Measurements from ENCODE around the gene SLC12A4. TPM values are rescaled to one million over a fixed set of nuclear protein-coding genes. Genes with fewer than 3 reads are reported as not detected.
A peak's percentile ranks its signal among the peaks of the same experiment; 100 is the strongest.

The SLC12A4 gene
- total RNA-seq, 2 experiments from 2014 or later = 21.8 to 25.8 TPM

- no peaks in the 10 kb centered on the region for H3K27me3 Mint-ChIP-seq
- intact Hi-C loops (cut with DNase I, micrococcal nuclease) = no loop called here
- H3K27ac Mint-ChIP-seq = no peak overlapping the region
- H3K4me3 Mint-ChIP-seq = no peak overlapping the region
- H3K9me3 Mint-ChIP-seq (ENCODE audit: low read depth) = no peaks in the 10 kb centered on the region
- H3K4me1 Mint-ChIP-seq = peaks cover under 1% of the 10 kb centered on the region
- CTCF ChIA-PET = interaction anchor here (0.6 to 2.3 kb wide), 2 partner anchors 20 to 1969 kb away, joined by 4 to 5 read pairs; no protein-coding TSS in a partner anchor
- ATAC-seq (no peak), DNase-seq (no peak)
- POLR2A ChIA-PET = no interaction called here
- H3K36me3 Mint-ChIP-seq (ENCODE audit: low read depth) = peaks cover 9% of the 10 kb centered on the region
Observed at GRCh38 chr16:67961551-67961957, 6.9 kb downstream of the SLC12A4 start.

- no peak overlapping the region for H3K4me3 Mint-ChIP-seq
- ATAC-seq (no peak), DNase-seq (no peak)
- ChIA-PET CTCF (interaction anchor here (1.1 to 2.3 kb wide), 2 partner anchors 18 to 439 kb away, joined by 3 to 5 read pairs; no protein-coding TSS in a partner anchor), POLR2A (interaction anchor here (0.6 kb wide), 1 partner anchor 401 kb away, joined by 3 read pairs; no protein-coding TSS in a partner anchor)
- H3K36me3 Mint-ChIP-seq (ENCODE audit: low read depth) = peaks cover 9% of the 10 kb centered on the region
- H3K4me1 Mint-ChIP-seq = no peaks in the 10 kb centered on the region
- H3K27me3 Mint-ChIP-seq = no peaks in the 10 kb centered on the region
- no peaks in the 10 kb centered on the region for H3K9me3 Mint-ChIP-seq (ENCODE audit: low read depth)
- H3K27ac Mint-ChIP-seq = no peak overlapping the region
- intact Hi-C loops (cut with DNase I, micrococcal nuclease) = no loop called here
Observed at GRCh38 chr16:67959536-67960329, 8.7 kb downstream of the SLC12A4 start.

DNA sequence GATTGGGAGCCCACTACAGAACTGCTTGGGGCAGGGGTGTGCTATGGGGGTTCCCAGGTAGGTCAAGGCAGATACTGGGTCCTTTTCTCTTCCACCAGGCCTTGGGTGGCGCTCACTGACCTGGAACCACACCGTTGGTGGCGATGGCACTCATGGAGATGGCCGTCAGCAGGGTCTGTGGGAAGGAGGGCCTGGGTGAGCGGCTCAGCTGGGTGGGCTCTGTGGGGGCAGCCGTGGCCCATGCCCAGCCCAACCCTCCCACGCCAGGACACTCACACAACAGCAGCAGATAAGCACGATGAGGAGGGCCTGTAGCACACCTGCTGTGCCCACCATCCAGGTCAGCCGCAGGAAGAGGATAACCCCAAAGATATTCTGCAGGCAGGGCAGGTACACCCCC is 10.8 kb downstream of the SLC12A4 start:
- ChIA-PET CTCF (interaction anchor here (1.0 kb wide), 1 partner anchor 16 kb away, joined by 3 read pairs; no protein-coding TSS in a partner anchor), POLR2A (no interaction called here)
- Mint-ChIP-seq H3K9me3 (ENCODE audit: low read depth) (no peaks in the 10 kb centered on the region), H3K27me3 (no peaks in the 10 kb centered on the region), H3K36me3 (ENCODE audit: low read depth) (peaks cover 9% of the 10 kb centered on the region), H3K4me3 (no peak overlapping the region), H3K27ac (no peak overlapping the region), H3K4me1 (no peaks in the 10 kb centered on the region)
- intact Hi-C loops (cut with DNase I, micrococcal nuclease) = no loop called here
- DNase-seq (no peak), ATAC-seq (no peak)

DNA sequence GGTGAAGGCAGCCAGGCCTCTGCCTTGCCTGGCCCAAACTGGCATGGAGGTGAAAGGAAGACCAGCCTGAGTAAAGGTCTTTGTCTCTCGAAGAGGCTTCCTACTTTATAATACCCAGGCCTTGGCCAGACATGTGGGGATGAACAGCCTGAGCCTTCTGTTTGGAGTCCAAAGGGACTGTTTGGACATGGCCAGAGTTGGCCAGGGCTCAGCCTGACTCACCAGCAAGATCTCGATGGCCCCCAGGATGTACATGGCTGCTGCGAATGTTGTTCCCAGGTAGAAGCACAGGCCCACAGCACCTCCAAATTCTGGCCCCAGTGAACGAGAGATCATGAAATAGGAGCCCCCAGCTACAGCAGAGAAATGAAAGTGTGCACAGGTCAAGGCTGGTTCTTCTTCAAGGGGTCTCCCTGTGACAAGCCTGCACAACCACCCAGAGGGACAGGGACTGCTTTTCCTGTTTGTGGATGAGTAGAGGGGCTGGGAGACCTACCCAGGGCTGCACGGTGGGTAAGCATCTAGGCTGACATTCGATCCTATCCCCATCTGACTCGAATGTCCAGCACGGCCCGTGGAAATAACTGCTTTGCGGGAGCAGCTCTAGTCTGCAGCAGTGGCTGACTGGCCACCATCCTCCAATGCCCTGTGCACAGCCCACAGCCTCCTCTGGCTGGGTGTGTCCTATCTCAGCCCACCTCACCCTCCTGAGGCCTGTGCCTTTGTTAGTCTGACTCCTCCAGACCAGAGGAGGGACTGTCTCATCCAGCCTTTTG is 13.8 kb downstream of the SLC12A4 start:
- H3K27me3 Mint-ChIP-seq = no peaks in the 10 kb centered on the region

DNA sequence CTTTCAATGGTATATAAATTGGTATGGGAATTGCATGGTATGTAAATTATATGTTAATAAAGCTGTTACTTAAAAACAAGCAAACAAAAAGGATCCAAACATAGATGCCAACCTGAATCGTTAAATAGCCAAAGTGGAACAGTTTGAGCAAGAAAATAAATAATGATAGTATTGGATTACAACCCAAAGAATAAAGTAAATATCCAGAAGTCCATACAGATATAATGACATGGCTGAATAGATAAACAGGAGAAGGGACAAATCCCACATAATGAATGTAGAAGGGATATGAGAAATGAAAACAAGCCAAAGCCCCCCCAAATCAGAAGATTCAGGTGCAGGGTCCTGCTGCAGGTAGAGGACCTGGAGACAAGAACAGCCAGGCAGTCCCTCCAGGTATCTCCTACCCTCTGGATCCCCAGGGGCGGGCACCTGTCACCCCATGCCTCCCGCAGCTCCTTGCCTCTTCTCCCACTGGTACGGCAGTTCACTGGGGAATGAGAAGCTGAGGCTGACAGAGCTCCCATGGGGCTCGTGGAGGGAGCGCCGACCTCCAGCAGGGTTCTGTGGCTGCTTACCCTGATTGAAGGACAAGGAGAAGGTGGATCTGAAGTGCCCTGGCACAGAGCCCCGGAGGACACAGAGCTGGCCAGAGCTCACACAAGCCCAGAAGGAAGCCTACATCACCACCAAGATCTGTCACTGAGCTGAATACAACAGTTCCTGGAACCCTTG is 14.6 kb downstream of the SLC12A4 start:
- Mint-ChIP-seq H3K36me3 (ENCODE audit: low read depth) (peaks cover 3% of the 10 kb centered on the region), H3K4me1 (no peaks in the 10 kb centered on the region), H3K27me3 (no peaks in the 10 kb centered on the region), H3K4me3 (no peak overlapping the region), H3K9me3 (ENCODE audit: low read depth) (no peaks in the 10 kb centered on the region), H3K27ac (no peak overlapping the region)
- DNase-seq (no peak), ATAC-seq (no peak)
- ChIA-PET CTCF (interaction anchor here (0.6 kb wide), 1 partner anchor 132 kb away, joined by 3 read pairs; no protein-coding TSS in a partner anchor), POLR2A (no interaction called here)
- intact Hi-C loops (cut with DNase I, micrococcal nuclease) = no loop called here

More for the DNA sequence above, 13.8 kb downstream of the SLC12A4 start:
- Mint-ChIP-seq H3K9me3 (ENCODE audit: low read depth) (no peaks in the 10 kb centered on the region), H3K4me1 (no peaks in the 10 kb centered on the region), H3K27ac (no peak overlapping the region), H3K4me3 (no peak overlapping the region), H3K36me3 (ENCODE audit: low read depth) (peaks cover 3% of the 10 kb centered on the region)
- intact Hi-C loops (cut with DNase I, micrococcal nuclease) = no loop called here
- DNase-seq (no peak), ATAC-seq (no peak)
- ChIA-PET POLR2A (no interaction called here), CTCF (no interaction called here)

GRCh38 chr16:67951485-67951884 is 17.0 kb downstream of the SLC12A4 start:
- Mint-ChIP-seq H3K36me3 (ENCODE audit: low read depth) (peaks cover 3% of the 10 kb centered on the region), H3K4me1 (no peaks in the 10 kb centered on the region), H3K27me3 (no peaks in the 10 kb centered on the region), H3K4me3 (no peak overlapping the region), H3K9me3 (ENCODE audit: low read depth) (no peaks in the 10 kb centered on the region), H3K27ac (no peak overlapping the region)
- ChIA-PET POLR2A (interaction anchor here (0.6 kb wide), 1 partner anchor 97 kb away, joined by 3 read pairs; no protein-coding TSS in a partner anchor), CTCF (no interaction called here)
- DNase-seq (no peak), ATAC-seq (no peak)
- intact Hi-C loops (cut with DNase I, micrococcal nuclease) = no loop called here

DNA sequence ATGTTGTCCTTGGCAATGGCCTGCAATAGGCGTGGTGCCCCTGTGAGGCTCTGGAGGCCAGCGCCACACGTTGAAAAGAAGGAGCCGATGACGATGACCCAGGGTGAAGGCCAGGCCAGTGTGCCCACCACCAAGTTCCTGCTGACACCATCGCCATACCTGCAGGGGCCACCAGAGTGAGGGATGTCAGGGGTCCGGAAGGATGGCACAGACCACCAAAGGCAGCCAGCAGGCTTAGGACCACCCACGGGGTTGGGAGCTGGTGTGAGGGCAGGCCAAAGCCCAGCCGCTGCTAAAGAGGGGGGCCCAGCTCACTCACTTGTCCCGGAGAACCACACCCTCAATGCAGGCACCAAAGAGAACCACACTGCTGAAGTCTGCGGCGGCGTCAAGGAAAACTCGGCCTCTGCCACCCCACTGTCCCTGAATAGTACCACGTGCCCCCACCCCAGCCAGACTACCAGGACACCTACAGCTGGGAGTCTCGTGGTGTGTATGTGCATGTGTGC is 18.0 kb downstream of the SLC12A4 start:
- ATAC-seq (no peak), DNase-seq (no peak)
- Mint-ChIP-seq H3K4me3 (no peak overlapping the region), H3K36me3 (ENCODE audit: low read depth) (peaks cover 9% of the 10 kb centered on the region), H3K27me3 (no peaks in the 10 kb centered on the region), H3K4me1 (no peaks in the 10 kb centered on the region), H3K27ac (no peak overlapping the region), H3K9me3 (ENCODE audit: low read depth) (no peaks in the 10 kb centered on the region)
- ChIA-PET POLR2A (interaction anchor here (0.9 kb wide), 1 partner anchor 11 kb away, joined by 4 read pairs; no protein-coding TSS in a partner anchor), CTCF (interaction anchor here (0.6 kb wide), 1 partner anchor 403 kb away, joined by 3 read pairs; no protein-coding TSS in a partner anchor)
- intact Hi-C loops (cut with DNase I, micrococcal nuclease) = no loop called here

- Mint-ChIP-seq H3K36me3 (ENCODE audit: low read depth) (peaks cover 9% of the 10 kb centered on the region), H3K4me3 (no peak overlapping the region)
Observed at GRCh38 chr16:67949645-67950044, 18.8 kb downstream of the SLC12A4 start.

GRCh38 chr16:67948015-67948414 is 20.4 kb downstream of the SLC12A4 start:
- no peaks in the 10 kb centered on the region for H3K9me3 Mint-ChIP-seq (ENCODE audit: low read depth)
- peaks cover 9% of the 10 kb centered on the region for H3K36me3 Mint-ChIP-seq (ENCODE audit: low read depth)
- H3K27ac Mint-ChIP-seq = no peak overlapping the region
- intact Hi-C loops (cut with DNase I, micrococcal nuclease) = no loop called here
- H3K4me1 Mint-ChIP-seq = no peaks in the 10 kb centered on the region
- DNase-seq (peak; percentile 7), ATAC-seq (no peak)
- no peaks in the 10 kb centered on the region for H3K27me3 Mint-ChIP-seq
- ChIA-PET POLR2A (no interaction called here), CTCF (no interaction called here)
- H3K4me3 Mint-ChIP-seq = no peak overlapping the region

More at GRCh38 chr16:67949645-67950044, 18.8 kb downstream of the SLC12A4 start:
- Mint-ChIP-seq H3K27ac (no peak overlapping the region), H3K4me1 (no peaks in the 10 kb centered on the region), H3K9me3 (ENCODE audit: low read depth) (no peaks in the 10 kb centered on the region), H3K27me3 (no peaks in the 10 kb centered on the region)
- intact Hi-C loops (cut with DNase I, micrococcal nuclease) = no loop called here
- ChIA-PET POLR2A (interaction anchor here (0.9 kb wide), 1 partner anchor 10 kb away, joined by 4 read pairs; no protein-coding TSS in a partner anchor), CTCF (interaction anchor here (0.7 kb wide), 1 partner anchor 16 kb away, joined by 3 read pairs; no protein-coding TSS in a partner anchor)
- ATAC-seq = no peak
- DNase-seq = no peak

DNA sequence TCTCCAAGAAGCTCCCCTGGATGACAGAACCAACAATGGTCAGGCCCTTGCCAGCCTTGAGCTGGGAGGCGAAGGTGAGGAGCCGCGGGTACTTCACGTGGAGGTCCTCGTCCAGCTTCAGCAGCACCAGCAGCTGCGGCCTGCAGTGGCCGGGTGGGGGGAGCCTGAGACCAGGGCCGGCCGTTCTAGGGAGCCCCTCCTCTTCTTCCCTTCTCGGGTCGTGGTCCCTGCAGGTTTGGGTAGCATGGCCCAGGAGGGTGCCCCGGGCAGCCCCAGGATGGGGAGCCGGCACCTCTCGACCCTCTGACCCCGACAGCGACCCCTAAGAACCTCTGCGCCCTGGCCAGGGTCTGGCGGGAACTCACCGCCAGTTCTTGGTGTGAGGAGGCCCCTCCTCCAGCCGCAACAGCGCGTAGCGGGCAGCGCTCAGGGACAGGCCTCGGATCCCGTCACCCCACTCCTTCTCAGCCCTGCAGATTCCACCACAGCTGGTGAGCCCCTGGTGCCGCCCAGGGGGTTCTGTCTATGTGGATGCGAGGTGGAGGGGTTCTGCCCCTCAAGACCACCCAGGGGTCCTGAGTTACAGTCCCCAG is 21.4 kb downstream of the SLC12A4 start:
- Mint-ChIP-seq H3K9me3 (ENCODE audit: low read depth) (no peaks in the 10 kb centered on the region), H3K27me3 (no peaks in the 10 kb centered on the region), H3K4me3 (no peak overlapping the region), H3K4me1 (peaks cover 2% of the 10 kb centered on the region), H3K36me3 (ENCODE audit: low read depth) (peaks cover 9% of the 10 kb centered on the region), H3K27ac (no peak overlapping the region)
- CTCF ChIA-PET = interaction anchor here (0.6 to 1.4 kb wide), 3 partner anchors 23 to 130 kb away, joined by 3 read pairs; no protein-coding TSS in a partner anchor
- DNase-seq (no peak), ATAC-seq (no peak)
- intact Hi-C loops (cut with DNase I, micrococcal nuclease) = no loop called here
- POLR2A ChIA-PET = interaction anchor here (0.7 kb wide), 1 partner anchor 145 kb away, joined by 8 read pairs; no protein-coding TSS in a partner anchor

Data from activated CD4-positive, alpha-beta T cell treated with anti-CD3 and anti-CD28 coated beads for 36 hours (primary cell).